ENCODE results near the gene NIT1.

NIT1 gene

GRCh38 chr1:161140755-161141400 is 23.0 kb downstream of the NIT1 start:
- DNase-seq (ENCODE audit: insufficient read length, low spot score) (no peak), FAIRE-seq (no peak)

- FAIRE-seq: no peak
- DNase-seq (ENCODE audit: insufficient read length, low spot score): no peak
Observed at GRCh38 chr1:161145832-161146231, 27.9 kb downstream of the NIT1 start.

- DNase-seq (ENCODE audit: insufficient read length, low spot score) (no peak), FAIRE-seq (no peak)
Observed at GRCh38 chr1:161153176-161153575, 35.3 kb downstream of the NIT1 start.

GRCh38 chr1:161153682-161154337 is 35.9 kb downstream of the NIT1 start, which contains the start of gene UFC1:
Gene UFC1 (plus strand): TSS chr1:161153978. CDS start chr1:161153998, 20 bp downstream.
- no peak for FAIRE-seq

GRCh38 chr1:161157867-161158266 is 40.0 kb downstream of the NIT1 start:
- no peak for FAIRE-seq
- DNase-seq (ENCODE audit: insufficient read length, low spot score): no peak

More at GRCh38 chr1:161153682-161154337, 35.9 kb downstream of the NIT1 start, which contains the start of gene UFC1:
- DNase-seq (ENCODE audit: insufficient read length, low spot score): peak; percentile 74

- no peak for FAIRE-seq
- DNase-seq (ENCODE audit: insufficient read length, low spot score): no peak
Observed at GRCh38 chr1:161158316-161159010, 40.6 kb downstream of the NIT1 start.

- peak; percentile 88 for DNase-seq (ENCODE audit: insufficient read length, low spot score)
- no peak for FAIRE-seq
Observed at GRCh38 chr1:161159087-161159912, 41.4 kb downstream of the NIT1 start, which contains the start of gene USP21. Gene USP21 (plus strand): TSS chr1:161159500. CDS start chr1:161160641, 1,141 bp downstream.

- FAIRE-seq: no peak
- DNase-seq (ENCODE audit: insufficient read length, low spot score): no peak
Observed at GRCh38 chr1:161159913-161160243, 42.0 kb downstream of the NIT1 start.

- FAIRE-seq (no peak), DNase-seq (ENCODE audit: insufficient read length, low spot score) (no peak)
Observed at GRCh38 chr1:161160671-161161145, 42.8 kb downstream of the NIT1 start.

- DNase-seq (ENCODE audit: insufficient read length, low spot score) (no peak), FAIRE-seq (no peak)
Observed at GRCh38 chr1:161161652-161162051, 43.7 kb downstream of the NIT1 start.

GRCh38 chr1:161162052-161162451 is 44.1 kb downstream of the NIT1 start:
- no peak for FAIRE-seq
- DNase-seq (ENCODE audit: insufficient read length, low spot score): no peak

GRCh38 chr1:161162806-161163205 is 44.9 kb downstream of the NIT1 start:
- DNase-seq (ENCODE audit: insufficient read length, low spot score) (no peak), FAIRE-seq (no peak)

GRCh38 chr1:161163793-161164192 is 45.9 kb downstream of the NIT1 start:
- no peak for FAIRE-seq
- DNase-seq (ENCODE audit: insufficient read length, low spot score): no peak

GRCh38 chr1:161164901-161165610 is 47.2 kb downstream of the NIT1 start:
- FAIRE-seq: no peak
- DNase-seq (ENCODE audit: insufficient read length, low spot score): no peak

- peak; percentile 87 for DNase-seq (ENCODE audit: insufficient read length, low spot score)
- no peak for FAIRE-seq
Observed at GRCh38 chr1:161165742-161166668, 48.1 kb downstream of the NIT1 start, which contains the start of gene PPOX. Gene PPOX (plus strand): TSS chr1:161166426. CDS start chr1:161166848, 422 bp downstream.

GRCh38 chr1:161166669-161167548 is 49.0 kb downstream of the NIT1 start:
- DNase-seq (ENCODE audit: insufficient read length, low spot score) (no peak), FAIRE-seq (no peak)

GRCh38 chr1:161168906-161169305 is 51.0 kb downstream of the NIT1 start:
- FAIRE-seq (no peak), DNase-seq (ENCODE audit: insufficient read length, low spot score) (no peak)
